ENCODE measurements around the gene AKR1E2.

AKR1E2 gene

GRCh38 chr10:4849555-4850242, 23.7 kb downstream of the AKR1E2 start:
- POLR2A ChIA-PET = no interaction called here
- no peak overlapping the region for H3K4me3 ChIP-seq (ENCODE audit: low read depth, low read length)

GRCh38 chr10:4850397-4850796, 24.4 kb downstream of the AKR1E2 start:
- ChIA-PET POLR2A (no interaction called here), CTCF (interaction anchor here (0.6 to 7.6 kb wide), 68 partner anchors 8 to 779 kb away, joined by 3 to 263 read pairs (median 5); partner anchors contain the start of genes AKR1C3, AKR1E2 and NET1)
- no peak for DNase-seq (ENCODE audit: low read depth, low spot score)
- H3K4me3 ChIP-seq (ENCODE audit: low read depth, low read length) = no peak overlapping the region
- TF ChIP-seq, protein P1, sequence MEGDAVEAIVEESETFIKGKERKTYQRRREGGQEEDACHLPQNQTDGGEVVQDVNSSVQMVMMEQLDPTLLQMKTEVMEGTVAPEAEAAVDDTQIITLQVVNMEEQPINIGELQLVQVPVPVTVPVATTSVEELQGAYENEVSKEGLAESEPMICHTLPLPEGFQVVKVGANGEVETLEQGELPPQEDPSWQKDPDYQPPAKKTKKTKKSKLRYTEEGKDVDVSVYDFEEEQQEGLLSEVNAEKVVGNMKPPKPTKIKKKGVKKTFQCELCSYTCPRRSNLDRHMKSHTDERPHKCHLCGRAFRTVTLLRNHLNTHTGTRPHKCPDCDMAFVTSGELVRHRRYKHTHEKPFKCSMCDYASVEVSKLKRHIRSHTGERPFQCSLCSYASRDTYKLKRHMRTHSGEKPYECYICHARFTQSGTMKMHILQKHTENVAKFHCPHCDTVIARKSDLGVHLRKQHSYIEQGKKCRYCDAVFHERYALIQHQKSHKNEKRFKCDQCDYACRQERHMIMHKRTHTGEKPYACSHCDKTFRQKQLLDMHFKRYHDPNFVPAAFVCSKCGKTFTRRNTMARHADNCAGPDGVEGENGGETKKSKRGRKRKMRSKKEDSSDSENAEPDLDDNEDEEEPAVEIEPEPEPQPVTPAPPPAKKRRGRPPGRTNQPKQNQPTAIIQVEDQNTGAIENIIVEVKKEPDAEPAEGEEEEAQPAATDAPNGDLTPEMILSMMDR (IDR thresholded peaks at IDR 0.05; ENCODE audit: insufficient read depth, low read length, missing control alignments) = no peak

More at GRCh38 chr10:4849555-4850242, 23.7 kb downstream of the AKR1E2 start:
- CTCF ChIA-PET = interaction anchor here (0.6 to 7.6 kb wide), 80 partner anchors 9 to 779 kb away, joined by 3 to 263 read pairs (median 5); partner anchors contain the start of genes AKR1C3, AKR1E2 and NET1
- TF ChIP-seq, protein P1 (IDR thresholded peaks at IDR 0.05; ENCODE audit: insufficient read depth, low read length, missing control alignments) = peak; percentile 99
- DNase-seq (ENCODE audit: low read depth, low spot score) = peak; percentile 79

DNA sequence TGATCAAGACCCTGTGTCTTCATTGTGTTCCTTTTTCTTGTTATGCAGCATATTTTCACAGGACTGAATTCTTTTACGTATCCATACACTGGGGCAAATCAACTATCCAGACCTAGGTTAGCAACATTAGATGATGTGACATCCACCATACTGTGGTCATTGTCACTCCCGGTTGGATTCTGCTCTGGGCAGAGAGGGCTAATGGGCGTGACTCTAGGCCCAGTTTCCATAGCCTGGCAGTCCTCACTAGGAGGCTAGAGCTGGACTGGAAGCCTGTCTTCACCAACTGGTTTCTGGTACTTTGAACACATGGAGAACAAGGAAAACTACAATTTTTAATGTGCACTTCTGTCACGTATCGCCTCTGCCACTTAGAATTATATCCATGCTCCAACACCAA, 25.2 kb downstream of the AKR1E2 start:
- H3K4me3 ChIP-seq (ENCODE audit: low read depth, low read length) = no peak overlapping the region
- CTCF ChIA-PET = interaction anchor here (1.0 to 7.6 kb wide), 24 partner anchors 9 to 771 kb away, joined by 3 to 263 read pairs (median 24); partner anchors contain the start of genes AKR1C3 and AKR1E2
- DNase-seq (ENCODE audit: low read depth, low spot score) = no peak
- POLR2A ChIA-PET = interaction anchor here (1.1 kb wide), 1 partner anchor 276 kb away, joined by 3 read pairs; no protein-coding TSS in a partner anchor
- TF ChIP-seq, protein P1 (IDR thresholded peaks at IDR 0.05; ENCODE audit: insufficient read depth, low read length, missing control alignments) = no peak

GRCh38 chr10:4851846-4852245, 25.8 kb downstream of the AKR1E2 start:
- H3K4me3 ChIP-seq (ENCODE audit: low read depth, low read length) = no peak overlapping the region
- POLR2A ChIA-PET = interaction anchor here (1.1 kb wide), 1 partner anchor 275 kb away, joined by 3 read pairs; no protein-coding TSS in a partner anchor
- CTCF ChIA-PET = interaction anchor here (1.0 to 7.6 kb wide), 17 partner anchors 9 to 771 kb away, joined by 3 to 263 read pairs (median 27); partner anchors contain the start of genes AKR1C3 and AKR1E2
- DNase-seq (ENCODE audit: low read depth, low spot score) = no peak
- TF ChIP-seq, protein P1 (IDR thresholded peaks at IDR 0.05; ENCODE audit: insufficient read depth, low read length, missing control alignments) = no peak

- no peak overlapping the region for H3K4me3 ChIP-seq (ENCODE audit: low read depth, low read length)
- DNase-seq (ENCODE audit: low read depth, low spot score) = no peak
- POLR2A ChIA-PET = no interaction called here
- TF ChIP-seq, protein P1 (IDR thresholded peaks at IDR 0.05; ENCODE audit: insufficient read depth, low read length, missing control alignments) = no peak
- CTCF ChIA-PET = interaction anchor here (1.0 to 3.7 kb wide), 3 partner anchors 9 to 16 kb away, joined by 3 to 27 read pairs (median 3); no protein-coding TSS in a partner anchor
These were observed 40.1 kb downstream of the AKR1E2 start for GRCh38 chr10:4865945-4866661.

GRCh38 chr10:4867109-4867519, 41.1 kb downstream of the AKR1E2 start:
- DNase-seq (ENCODE audit: low read depth, low spot score) = no peak
- TF ChIP-seq, protein P1 (IDR thresholded peaks at IDR 0.05; ENCODE audit: insufficient read depth, low read length, missing control alignments) = no peak
- no peak overlapping the region for H3K4me3 ChIP-seq (ENCODE audit: low read depth, low read length)
- ChIA-PET POLR2A (no interaction called here), CTCF (interaction anchor here (3.7 kb wide), 1 partner anchor 17 kb away, joined by 27 read pairs; no protein-coding TSS in a partner anchor)
